ENCODE results near the gene KRT15. TPM values are rescaled to one million over a fixed set of nuclear protein-coding genes. Genes with fewer than 3 reads are reported as not detected.

Gene KRT15
- total and polyA plus RNA-seq, 2 of the 4 experiments (the other 2 are of a cell fraction) = 2.9 to 5.3 TPM

DNA sequence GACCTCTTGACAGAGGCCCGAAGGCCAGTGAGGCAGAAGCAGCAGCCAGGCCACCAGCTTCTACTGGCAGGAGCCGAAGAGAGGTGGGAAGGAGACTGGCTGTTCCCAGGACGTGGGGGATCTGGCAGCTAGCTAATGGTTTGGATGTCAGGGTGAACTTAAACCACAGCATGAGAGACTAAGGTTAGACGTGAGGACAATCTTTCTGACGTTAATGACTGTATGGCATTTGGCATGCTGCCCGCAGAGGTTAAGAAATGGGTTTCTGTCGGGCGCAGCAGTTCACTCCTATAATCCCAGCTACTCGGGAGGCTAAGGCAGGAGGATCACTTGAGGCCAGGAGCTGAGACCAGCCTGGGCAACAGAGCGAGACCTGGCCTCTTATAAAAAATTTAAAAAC is 7.0 kb downstream of the KRT15 start:
- H2BK15ac ChIP-seq (ENCODE audit: low read depth, low read length) = no peak overlapping the region
- BruUV-seq (replicated peaks) = no TSS peak
- ChIA-PET POLR2A (ENCODE audit: unreplicated experiment) (no interaction called here), CTCF (no interaction called here)
- H3K4ac ChIP-seq (ENCODE audit: low read depth, low read length) = no peak overlapping the region
- H3K4me2 ChIP-seq (ENCODE audit: low read depth, low read length) = no peak overlapping the region
- H4K8ac ChIP-seq (ENCODE audit: low read depth in 2 of 2, low read length in 2 of 2) = no peak overlapping the region
- no peaks in the 10 kb centered on the region for H3K79me1 ChIP-seq (ENCODE audit: low read depth in 1 of 2, low read length in 2 of 2)
- H2BK5ac ChIP-seq (ENCODE audit: low read depth, low read length, poor library complexity, severe bottlenecking) = no peak overlapping the region
- H4K91ac ChIP-seq (ENCODE audit: insufficient read depth, low read depth, low read length) = no peak overlapping the region
- ATAC-seq (ENCODE audit: low read depth) (no peak), DNase-seq (no peak)
- H3K9me1 ChIP-seq (ENCODE audit: insufficient read depth, low read length) = 0 out of 2 replicates have a peak, but pooled peaks cover 3% of the 10 kb centered on the region
- no peaks in the 10 kb centered on the region for H3K36me3 ChIP-seq (ENCODE audit: control insufficient read depth, insufficient read depth, low read length)
- H3K23ac ChIP-seq (ENCODE audit: low read depth, low read length) = no peak overlapping the region
- H4K20me1 ChIP-seq (ENCODE audit: insufficient read depth, low read length) = no peaks in the 10 kb centered on the region
- in situ Hi-C loops (cut with MboI; ENCODE audit: low sequenced_read_pairs) (no loop called here), intact Hi-C loops (cut with micrococcal nuclease) (no loop called here), dilution Hi-C loops (cut with HindIII; ENCODE audit: low sequenced_read_pairs, unreplicated experiment) (no loop called here)
- no peaks in the 10 kb centered on the region for H3K4me1 ChIP-seq (ENCODE audit: control insufficient read depth, insufficient read depth, low read length)
- no peak overlapping the region for H2AFZ ChIP-seq (replicated peaks; ENCODE audit: low read length, poor library complexity)
- H2BK20ac ChIP-seq (ENCODE audit: low read depth, low read length) = no peak overlapping the region
- peaks cover 1% of the 10 kb centered on the region; the same call in 1 of the 2 replicates for H3K27me3 ChIP-seq (ENCODE audit: control insufficient read depth, insufficient read depth, low read length)
- no peak overlapping the region for H3K14ac ChIP-seq (replicated peaks; ENCODE audit: low read depth, low read length)
- H3K18ac ChIP-seq (ENCODE audit: low read depth, low read length) = no peak overlapping the region
- no peak overlapping the region for H3K9ac ChIP-seq (ENCODE audit: low read depth, low read length)
- H3K56ac ChIP-seq (ENCODE audit: extremely low read depth, insufficient read depth, low read length) = no peak overlapping the region
- H2AK9ac ChIP-seq (replicated peaks; ENCODE audit: low read depth, low read length, poor library complexity) = no peak overlapping the region
- no peak overlapping the region for H4K5ac ChIP-seq (ENCODE audit: low read depth, low read length)
- WGBS, 2 experiments (ENCODE audit: extremely low coverage in 2 of 2, insufficient read length in 1 of 2) = 87% methylated on average over 3 of the region's 10 CpGs; no CpG with 5 or more reads in 1 of the 2 experiments
- H3K27ac ChIP-seq (ENCODE audit: insufficient read depth, low read length) = no peak overlapping the region
- no peak overlapping the region for H3K4me3 ChIP-seq (ENCODE audit: insufficient read depth, low read depth, low read length)
- 0 out of 2 replicates have a peak overlapping the region, but pooled peaks have one; percentile 31 for H2AK5ac ChIP-seq (ENCODE audit: low read depth, low read length)
- no peaks in the 10 kb centered on the region for H3K9me3 ChIP-seq (ENCODE audit: control insufficient read depth, insufficient read depth, low read length)
- H2BK120ac ChIP-seq (ENCODE audit: low read depth, low read length) = no peak overlapping the region
- TF ChIP-seq BHLHE40 (IDR thresholded peaks at IDR 0.05; ENCODE audit: low read depth, low read length) (no peak), CTCF (conservative IDR thresholded peaks at IDR 0.05; ENCODE audit: low read depth, low read length) (no peak), SMC3 (IDR thresholded peaks at IDR 0.05; ENCODE audit: low read depth, low read length) (no peak)
